ENCODE measurements around the gene GSTM1. TPM values are rescaled to one million over a fixed set of nuclear protein-coding genes. Genes with fewer than 3 reads are reported as not detected.

Gene GSTM1
- total and polyA plus RNA-seq, 2 of the 8 experiments (the other 6 are each of a cell fraction or from before 2014, with no cell fraction given) = 16.7 to 42.5 TPM

DNA sequence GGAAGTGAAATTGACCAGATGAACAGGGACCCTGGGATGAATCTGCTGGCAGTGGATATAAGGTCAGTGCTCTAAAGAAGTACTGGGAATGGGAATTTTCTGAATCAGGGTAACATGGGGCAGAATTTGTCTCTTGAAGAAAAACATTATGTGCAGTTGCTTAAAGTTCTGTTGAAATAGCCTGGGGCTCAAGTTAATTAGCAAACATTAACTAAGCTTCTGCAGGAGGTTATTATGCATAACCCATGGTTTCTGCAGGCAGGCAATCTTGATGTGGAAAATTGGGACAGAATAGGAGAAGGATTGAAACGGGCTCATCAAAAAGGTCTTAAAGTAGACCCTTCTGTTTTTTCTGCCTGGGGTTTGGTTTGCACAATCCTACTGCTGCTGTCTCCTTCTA is 38.4 kb downstream of the GSTM1 start:
- no peak overlapping the region for H2BK120ac ChIP-seq (replicated peaks; ENCODE audit: low read depth, low read length)
- H3K23ac ChIP-seq (ENCODE audit: insufficient read length) = no peak overlapping the region
- no peak overlapping the region for H3K18ac ChIP-seq (ENCODE audit: extremely low read depth, low read length)
- H3K27me3 ChIP-seq (replicated peaks in 1 of 4; ENCODE audit: control insufficient read depth in 3 of 4, extremely low read depth in 1 of 4, insufficient read depth in 3 of 4, low read length in 3 of 4) = peaks cover 0 to 2% (median 0%) of the 10 kb centered on the region in 4 experiments; a peak in 1 of 7 replicates
- no peak overlapping the region for H3K4me2 ChIP-seq (ENCODE audit: insufficient read depth in 1 of 2, low read depth in 2 of 2, low read length in 2 of 2)
- H3K4ac ChIP-seq (replicated peaks; ENCODE audit: insufficient read length, low read depth, low read length) = no peak overlapping the region
- ChIA-PET POLR2A (ENCODE audit: partially characterized antibody) (no interaction called here), CTCF (ENCODE audit: partially characterized antibody) (no interaction called here)
- H2BK5ac ChIP-seq (ENCODE audit: low read depth, low read length) = no peak overlapping the region
- no peak overlapping the region for H3K56ac ChIP-seq (replicated peaks; ENCODE audit: insufficient read length, low read depth, low read length)
- H2AFZ ChIP-seq (ENCODE audit: low read length) = no peak overlapping the region
- H4K20me1 ChIP-seq (replicated peaks in 1 of 2; ENCODE audit: control insufficient read depth in 1 of 2, insufficient read depth in 2 of 2, low read length in 2 of 2) = no peaks in the 10 kb centered on the region
- no peak overlapping the region for H3K14ac ChIP-seq (ENCODE audit: insufficient read length)
- no peak overlapping the region for H4K5ac ChIP-seq (ENCODE audit: insufficient read length, low read depth, low read length)
- H3K4me1 ChIP-seq (replicated peaks in 1 of 4; ENCODE audit: control insufficient read depth in 3 of 4, insufficient read depth in 4 of 4, low read length in 3 of 4) = no peaks in the 10 kb centered on the region
- no peaks in the 10 kb centered on the region for H3K36me3 ChIP-seq (ENCODE audit: control insufficient read depth in 2 of 4, insufficient read depth in 4 of 4, low read length in 3 of 4)
- H3K4me3 ChIP-seq (ENCODE audit: extremely low read depth in 1 of 4, insufficient read depth in 2 of 4, low read depth in 3 of 4, low read length in 4 of 4) = no peak overlapping the region
- H3K9me3 ChIP-seq (ENCODE audit: insufficient read depth in 2 of 2, low read depth in 1 of 2, low read length in 1 of 2) = peaks cover 7% of the 10 kb centered on the region in 2 experiments
- H3K79me1 ChIP-seq (ENCODE audit: low read depth, low read length) = no peaks in the 10 kb centered on the region
- H2BK15ac ChIP-seq (ENCODE audit: low read length) = no peak overlapping the region
- no peak overlapping the region for H2BK12ac ChIP-seq (ENCODE audit: low read depth, low read length)
- no peaks in the 10 kb centered on the region for H3K79me2 ChIP-seq (ENCODE audit: control insufficient read depth in 1 of 2, insufficient read depth in 2 of 2, low read length in 2 of 2)
- DNase-seq (ENCODE audit: low read depth in 1 of 2, low spot score in 2 of 2) (no peak), FAIRE-seq (no peak)
- no peak overlapping the region for H2BK20ac ChIP-seq (ENCODE audit: low read length)
- H3K9ac ChIP-seq (replicated peaks in 1 of 4; ENCODE audit: extremely low read depth in 1 of 4, low read depth in 3 of 4, low read length in 3 of 4) = no peak overlapping the region
- no peaks in the 10 kb centered on the region for H3K23me2 ChIP-seq (ENCODE audit: low read depth, low read length)
- H4K8ac ChIP-seq (ENCODE audit: extremely low read depth, insufficient read depth, low read length) = no peak overlapping the region
- H3K27ac ChIP-seq (ENCODE audit: low read depth, low read length) = no peak overlapping the region
- TF ChIP-seq KDM4A (IDR thresholded peaks at IDR 0.05; ENCODE audit: low read depth, low read length, severe bottlenecking) (no peak), ZNF274 (IDR thresholded peaks at IDR 0.05; ENCODE audit: borderline replicate concordance, extremely low read depth, low read length) (no peak), POU5F1 (IDR thresholded peaks at IDR 0.05; ENCODE audit: low read depth, low read length) (no peak), ASH2L (IDR thresholded peaks at IDR 0.05; ENCODE audit: low read length) (no peak), POLR2A (IDR thresholded peaks at IDR 0.05; ENCODE audit: control extremely low read depth in 1 of 2, low read depth in 2 of 2, low read length in 2 of 2) (no peak), RFX5 (IDR thresholded peaks at IDR 0.05; ENCODE audit: borderline replicate concordance, low read depth, low read length) (no peak), KDM5A (IDR thresholded peaks at IDR 0.05; ENCODE audit: low read length) (no peak)
- H4K91ac ChIP-seq (replicated peaks; ENCODE audit: insufficient read length, low read length) = no peak overlapping the region
- H2AK5ac ChIP-seq (ENCODE audit: low read depth, low read length) = no peak overlapping the region
- WGBS, 2 experiments (ENCODE audit: extremely low coverage in 1 of 2, insufficient coverage in 1 of 2, insufficient read length in 1 of 2, insufficient replicate concordance in 2 of 2, low coverage in 1 of 2, low lambda C conversion rate in 2 of 2, missing lambda C conversion rate in 1 of 2) = 58% methylated on average over 1 of the region's 1 CpG; no CpG with 5 or more reads in 1 of the 2 experiments
